HG03571 (cell line): Measurements from ENCODE around the gene IMMT.

ENCODE experiments used
- ATAC-seq: cut with Tn5 transposase; IDR thresholded peaks from one replicate; pipeline ENCODE4 v1.9.1; 2021; ENCODE audit not compliant: unreplicated experiment

Gene IMMT

GRCh38 chr2:86143926-86144685, 51.2 kb downstream of the IMMT start:
- ATAC-seq: no peak

GRCh38 chr2:86143307-86143706, 52.0 kb downstream of the IMMT start:
- no peak for ATAC-seq

- ATAC-seq: no peak
These were observed 52.6 kb downstream of the IMMT start for GRCh38 chr2:86142436-86143257.

GRCh38 chr2:86140969-86141392, 54.3 kb downstream of the IMMT start:
- ATAC-seq: no peak

- no peak for ATAC-seq
These were observed 55.3 kb downstream of the IMMT start for GRCh38 chr2:86139981-86140380.

GRCh38 chr2:86138736-86139625, 56.3 kb downstream of the IMMT start:
- ATAC-seq: no peak

GRCh38 chr2:86136141-86136540, 59.1 kb downstream of the IMMT start:
- no peak for ATAC-seq

GRCh38 chr2:86135653-86136052, 59.6 kb downstream of the IMMT start:
- no peak for ATAC-seq

GRCh38 chr2:86134709-86135108, 60.6 kb downstream of the IMMT start:
- no peak for ATAC-seq

- ATAC-seq: no peak
These were observed 70.6 kb downstream of the IMMT start for GRCh38 chr2:86124683-86125082.

GRCh38 chr2:86123328-86123925, 71.8 kb downstream of the IMMT start:
- no peak for ATAC-seq

- no peak for ATAC-seq
These were observed 77.1 kb downstream of the IMMT start for GRCh38 chr2:86118130-86118529.

GRCh38 chr2:86107031-86107430, 88.2 kb downstream of the IMMT start:
- no peak for ATAC-seq

- ATAC-seq: peak; percentile 89
These were observed 89.0 kb downstream of the IMMT start, which contains the start of gene PTCD3 for GRCh38 chr2:86105969-86106945. PTCD3 (plus strand) TSS chr2:86106235; CDS start chr2:86106248, 13 bp downstream.

- ATAC-seq: peak; percentile 69
These were observed 89.9 kb downstream of the IMMT start, which contains the start of gene POLR1A for GRCh38 chr2:86105252-86105968. POLR1A (minus strand) TSS chr2:86105886; CDS start chr2:86105776, 110 bp downstream.

- no peak for ATAC-seq
These were observed 93.1 kb downstream of the IMMT start for GRCh38 chr2:86102157-86102556.

- no peak for ATAC-seq
These were observed 97.3 kb downstream of the IMMT start for GRCh38 chr2:86097913-86098312.

GRCh38 chr2:86097114-86097896, 98.0 kb downstream of the IMMT start:
- ATAC-seq: no peak
